WTC11 (cell line): ENCODE data around the gene AK3. TPM values are rescaled to one million over a fixed set of nuclear protein-coding genes. Genes with fewer than 3 reads are reported as not detected.

ENCODE experiments used
- ATAC-seq: fragments of 200-7000 bp; cut with Tn5 transposase; 2 replicates; pipeline ENCODE4 v1.10.0; 2021; ENCODE audit warnings: mild to moderate bottlenecking, moderate library complexity
- CTCF ChIA-PET: fragments of 300-600 bp; sonication (Branson Sonifier 250); formaldehyde crosslinking; loops from one replicate; lab custom pipeline; 2021; ENCODE audit warnings: antibody characterized with exemption; lab: Charles Lee
- POLR2A ChIA-PET: fragments of 350-600 bp; sonication (Branson Sonifier 250); formaldehyde crosslinking; loops from one replicate; lab custom pipeline; 2021; ENCODE audit warnings: antibody characterized with exemption; lab: Charles Lee
- DNase-seq: peaks from one replicate; pipeline ENCODE4 v3.0.0; 2021; ENCODE audit warnings: low spot score
- H3K27ac Mint-ChIP-seq: 2 replicates; pipeline ENCODE4 v1.8.0; 2021; ENCODE audit warnings: mixed read lengths
- H3K27me3 Mint-ChIP-seq: 2 replicates; pipeline ENCODE4 v1.8.0; 2021; ENCODE audit warnings: low read depth, mild to moderate bottlenecking, moderate library complexity, mixed read lengths
- H3K36me3 Mint-ChIP-seq: 2 replicates; pipeline ENCODE4 v1.8.0; 2021; ENCODE audit warnings: mixed read lengths
- H3K4me1 Mint-ChIP-seq: 2 replicates; pipeline ENCODE4 v1.8.0; 2022; ENCODE audit warnings: mixed read lengths
- H3K4me3 Mint-ChIP-seq: 2 replicates; pipeline ENCODE4 v1.8.0; 2021; ENCODE audit warnings: mild to moderate bottlenecking, moderate library complexity, mixed read lengths
- H3K9me3 Mint-ChIP-seq: 2 replicates; pipeline ENCODE4 v1.8.0; 2021; ENCODE audit warnings: mixed read lengths
- AR ChIP-seq: fragments of 250-450 bp; sonication (Bioruptor Pico); IDR thresholded peaks from 2 replicates; pipeline ENCODE4 v1.9.0; 2021; ENCODE audit warnings: mild to moderate bottlenecking
- ARID4B ChIP-seq: sonication (generic); formaldehyde crosslinking; IDR thresholded peaks from 2 replicates; pipeline ENCODE4 v1.8.0; 2023; ENCODE audit warnings: missing genetic modification reagents, mild to moderate bottlenecking, borderline replicate concordance
- ATF2 ChIP-seq: sonication (generic); formaldehyde crosslinking; IDR thresholded peaks from 2 replicates; pipeline ENCODE4 v1.8.1; 2022; ENCODE audit warnings: low read depth, missing genetic modification reagents, borderline replicate concordance
- FOXP4 ChIP-seq: sonication (generic); formaldehyde crosslinking; IDR thresholded peaks from 2 replicates; pipeline ENCODE4 v1.8.0; 2022; ENCODE audit warnings: mild to moderate bottlenecking, missing genetic modification reagents
- GTF2I ChIP-seq: fragments of 250-450 bp; sonication (Bioruptor Pico); conservative IDR thresholded peaks from 2 replicates; pipeline ENCODE4 v1.4.0; 2021; ENCODE audit warnings: mild to moderate bottlenecking
- IRF1 ChIP-seq: sonication (generic); formaldehyde crosslinking; IDR thresholded peaks from 2 replicates; pipeline ENCODE4 v1.8.0; 2023; ENCODE audit warnings: missing genetic modification reagents
- IRF2 ChIP-seq: sonication (generic); formaldehyde crosslinking; IDR thresholded peaks from 2 replicates; pipeline ENCODE4 v1.8.0; 2022; ENCODE audit warnings: low read depth, missing genetic modification reagents, borderline replicate concordance
- JAZF1 ChIP-seq: fragments of 250-450 bp; sonication (Bioruptor Pico); IDR thresholded peaks from 2 replicates; pipeline ENCODE4 v1.9.0; 2021; ENCODE audit warnings: moderate library complexity, mild to moderate bottlenecking, inconsistent platforms
- SOX15 ChIP-seq: fragments of 250-450 bp; sonication (Bioruptor Pico); IDR thresholded peaks from 2 replicates; pipeline ENCODE4 v1.9.0; 2021; ENCODE audit warnings: mild to moderate bottlenecking
- USF2 ChIP-seq: sonication (generic); formaldehyde crosslinking; IDR thresholded peaks from 2 replicates; pipeline ENCODE4 v1.8.1; 2023; ENCODE audit warnings: mild to moderate bottlenecking, missing genetic modification reagents, moderate library complexity
- ZBTB21 ChIP-seq: sonication (generic); formaldehyde crosslinking; IDR thresholded peaks from 2 replicates; pipeline ENCODE4 v1.8.1; 2023; ENCODE audit warnings: mild to moderate bottlenecking, missing genetic modification reagents, borderline replicate concordance
- ZNF281 ChIP-seq: sonication (generic); formaldehyde crosslinking; IDR thresholded peaks from 2 replicates; pipeline ENCODE4 v1.8.0; 2023; ENCODE audit warnings: mild to moderate bottlenecking, missing genetic modification reagents
- ZNF317 ChIP-seq: sonication (generic); formaldehyde crosslinking; IDR thresholded peaks from 2 replicates; pipeline ENCODE4 v1.8.1; 2023; ENCODE audit warnings: low read depth, mild to moderate bottlenecking, moderate library complexity, missing genetic modification reagents, borderline replicate concordance
- ZNF396 ChIP-seq: fragments of 250-450 bp; sonication (Bioruptor Pico); IDR thresholded peaks from 2 replicates; pipeline ENCODE4 v1.8.0; 2021; ENCODE audit warnings: mild to moderate bottlenecking, moderate library complexity, borderline replicate concordance
- total RNA-seq: library from RNA; stranded (reverse); gene quantifications from 3 replicates; pipeline ENCODE4 v1.2.3, GENCODE V29; 2021
- TF ChIP-seq, protein P1 (sequence below): sonication (generic); formaldehyde crosslinking; IDR thresholded peaks from 2 replicates; pipeline ENCODE4 v1.8.1; 2023; ENCODE audit warnings: mild to moderate bottlenecking, missing genetic modification reagents, borderline replicate concordance

The AK3 gene
- total RNA-seq, 1 experiment from 2014 or later, result 28.5 TPM

DNA sequence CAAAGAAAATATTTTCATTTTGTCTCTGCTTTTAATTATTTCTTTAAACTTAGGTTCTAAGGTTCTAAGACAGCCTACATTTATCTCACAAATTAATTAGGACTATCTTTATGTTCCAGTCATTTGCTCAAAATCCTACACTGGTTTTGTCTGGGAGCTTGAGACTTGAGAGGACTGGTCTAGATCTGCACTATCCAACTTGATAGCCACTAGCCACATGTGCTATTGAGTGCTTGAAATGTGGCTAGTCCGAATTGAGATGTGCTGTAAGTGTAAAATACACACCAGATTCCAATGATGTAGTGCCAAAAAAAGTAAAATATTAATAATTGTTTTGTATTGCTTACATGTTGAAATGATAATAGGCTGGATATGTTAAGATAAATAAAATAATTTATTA is 54.4 kb downstream of the AK3 start:
- DNase-seq (no peak), ATAC-seq (no peak)
- Mint-ChIP-seq H3K4me3 (no peak overlapping the region), H3K4me1 (no peaks in the 10 kb centered on the region), H3K36me3 (peaks cover 23% of the 10 kb centered on the region), H3K9me3 (no peaks in the 10 kb centered on the region), H3K27ac (no peak overlapping the region), H3K27me3 (no peaks in the 10 kb centered on the region)
- POLR2A ChIA-PET, result no interaction called here
- no peak for TF ChIP-seq IRF1 (CRISPR knock-in tag)
- TF ChIP-seq USF2, result no peak
- TF ChIP-seq ZBTB21 (CRISPR knock-in tag), result no peak
- no peak for TF ChIP-seq AR
- no peak for TF ChIP-seq JAZF1 (CRISPR knock-in tag)
- no peak for TF ChIP-seq ATF2 (CRISPR knock-in tag)
- no peak for TF ChIP-seq ZNF396 (CRISPR knock-in tag)
- TF ChIP-seq, protein P1, sequence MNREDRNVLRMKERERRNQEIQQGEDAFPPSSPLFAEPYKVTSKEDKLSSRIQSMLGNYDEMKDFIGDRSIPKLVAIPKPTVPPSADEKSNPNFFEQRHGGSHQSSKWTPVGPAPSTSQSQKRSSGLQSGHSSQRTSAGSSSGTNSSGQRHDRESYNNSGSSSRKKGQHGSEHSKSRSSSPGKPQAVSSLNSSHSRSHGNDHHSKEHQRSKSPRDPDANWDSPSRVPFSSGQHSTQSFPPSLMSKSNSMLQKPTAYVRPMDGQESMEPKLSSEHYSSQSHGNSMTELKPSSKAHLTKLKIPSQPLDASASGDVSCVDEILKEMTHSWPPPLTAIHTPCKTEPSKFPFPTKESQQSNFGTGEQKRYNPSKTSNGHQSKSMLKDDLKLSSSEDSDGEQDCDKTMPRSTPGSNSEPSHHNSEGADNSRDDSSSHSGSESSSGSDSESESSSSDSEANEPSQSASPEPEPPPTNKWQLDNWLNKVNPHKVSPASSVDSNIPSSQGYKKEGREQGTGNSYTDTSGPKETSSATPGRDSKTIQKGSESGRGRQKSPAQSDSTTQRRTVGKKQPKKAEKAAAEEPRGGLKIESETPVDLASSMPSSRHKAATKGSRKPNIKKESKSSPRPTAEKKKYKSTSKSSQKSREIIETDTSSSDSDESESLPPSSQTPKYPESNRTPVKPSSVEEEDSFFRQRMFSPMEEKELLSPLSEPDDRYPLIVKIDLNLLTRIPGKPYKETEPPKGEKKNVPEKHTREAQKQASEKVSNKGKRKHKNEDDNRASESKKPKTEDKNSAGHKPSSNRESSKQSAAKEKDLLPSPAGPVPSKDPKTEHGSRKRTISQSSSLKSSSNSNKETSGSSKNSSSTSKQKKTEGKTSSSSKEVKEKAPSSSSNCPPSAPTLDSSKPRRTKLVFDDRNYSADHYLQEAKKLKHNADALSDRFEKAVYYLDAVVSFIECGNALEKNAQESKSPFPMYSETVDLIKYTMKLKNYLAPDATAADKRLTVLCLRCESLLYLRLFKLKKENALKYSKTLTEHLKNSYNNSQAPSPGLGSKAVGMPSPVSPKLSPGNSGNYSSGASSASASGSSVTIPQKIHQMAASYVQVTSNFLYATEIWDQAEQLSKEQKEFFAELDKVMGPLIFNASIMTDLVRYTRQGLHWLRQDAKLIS (CRISPR knock-in tag), result no peak
- no peak for TF ChIP-seq ZNF317 (CRISPR knock-in tag)
- no peak for TF ChIP-seq FOXP4
- CTCF ChIA-PET, result no interaction called here

DNA sequence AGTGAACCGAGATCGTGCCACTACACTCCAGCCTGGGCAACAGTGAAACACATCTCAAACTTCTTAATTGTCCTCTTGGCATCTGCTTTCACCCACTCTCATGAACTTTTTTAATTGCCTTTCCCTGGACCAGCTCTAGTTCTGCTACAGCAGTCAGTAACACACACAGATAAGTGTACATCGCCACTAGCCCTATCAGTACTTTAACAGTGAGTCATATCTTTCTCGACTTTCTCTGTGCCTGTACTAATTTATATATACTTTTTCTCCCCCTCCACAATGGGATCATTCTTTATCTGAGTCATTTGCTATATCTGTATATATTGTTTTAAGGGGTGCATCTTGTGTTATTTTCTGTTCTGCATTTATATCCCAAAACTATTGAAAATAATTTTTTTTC is 54.9 kb downstream of the AK3 start:
- H3K9me3 Mint-ChIP-seq, result no peaks in the 10 kb centered on the region
- no peak overlapping the region for H3K27ac Mint-ChIP-seq
- ATAC-seq, result no peak
- no peak for TF ChIP-seq SOX15 (CRISPR knock-in tag)
- TF ChIP-seq GTF2I (CRISPR knock-in tag), result no peak
- no peak for TF ChIP-seq ARID4B
- TF ChIP-seq IRF2 (CRISPR knock-in tag), result no peak
- TF ChIP-seq ZNF281 (CRISPR knock-in tag), result no peak
- no peaks in the 10 kb centered on the region for H3K4me1 Mint-ChIP-seq
- CTCF ChIA-PET, result interaction anchor here (0.6 kb wide), 1 partner anchor 73 kb away, joined by 3 read pairs; no protein-coding TSS in a partner anchor
- POLR2A ChIA-PET, result no interaction called here
- H3K27me3 Mint-ChIP-seq, result no peaks in the 10 kb centered on the region
- H3K36me3 Mint-ChIP-seq, result peaks cover 23% of the 10 kb centered on the region
- H3K4me3 Mint-ChIP-seq, result no peak overlapping the region
- no peak for DNase-seq
